Smooth muscle cell (in vitro differentiated cells): Measurements from ENCODE around the gene UCHL3. TPM values are rescaled to one million over a fixed set of nuclear protein-coding genes. Genes with fewer than 3 reads are reported as not detected.

Experiments
- DNase-seq: peaks from one replicate; lab custom pipeline; 2025; ENCODE audit not compliant: unreplicated experiment; lab: John Stamatoyannopoulos, UW
- H2AFZ ChIP-seq: fragments of 200-600 bp; sonication (generic); 2 replicates; pipeline ENCODE4 v1.6.0; 2016; ENCODE audit warnings: antibody characterized with exemption, low read depth, mild to moderate bottlenecking
- H3F3A ChIP-seq: fragments of 200-600 bp; sonication (generic); 2 replicates; pipeline ENCODE4 v1.6.0; 2017; ENCODE audit warnings: antibody characterized with exemption, low read depth
- H3K27ac ChIP-seq: fragments of 200-600 bp; sonication (generic); 2 replicates; pipeline ENCODE4 v1.5.1; 2016; ENCODE audit warnings: low read depth, mild to moderate bottlenecking
- H3K27me3 ChIP-seq: fragments of 200-600 bp; sonication (generic); 2 replicates; pipeline ENCODE4 v1.6.1; 2016; ENCODE audit warnings: low read depth, mild to moderate bottlenecking
- H3K36me3 ChIP-seq: fragments of 200-600 bp; sonication (generic); 2 replicates; pipeline ENCODE4 v1.5.1; 2016; ENCODE audit warnings: low read depth
- H3K4me1 ChIP-seq: fragments of 200-600 bp; sonication (generic); 2 replicates; pipeline ENCODE4 v1.5.1; 2016; ENCODE audit warnings: low read depth
- H3K4me2 ChIP-seq: fragments of 200-600 bp; sonication (generic); 2 replicates; pipeline ENCODE4 v1.6.0; 2016; ENCODE audit warnings: mild to moderate bottlenecking
- H3K4me3 ChIP-seq: fragments of 200-600 bp; sonication (generic); 2 replicates; pipeline ENCODE4 v1.5.1; 2016; ENCODE audit warnings: mild to moderate bottlenecking
- H3K79me2 ChIP-seq: fragments of 200-600 bp; sonication (generic); 2 replicates; pipeline ENCODE4 v1.6.0; 2016; ENCODE audit warnings: low read depth, mild to moderate bottlenecking
- H3K9ac ChIP-seq: fragments of 200-600 bp; sonication (generic); 2 replicates; pipeline ENCODE4 v1.6.0; 2016; ENCODE audit warnings: low read depth
- H3K9me3 ChIP-seq: fragments of 200-600 bp; sonication (generic); replicated peaks from 2 replicates; pipeline ENCODE4 v1.5.1; 2016; ENCODE audit warnings: low read depth
- H4K20me1 ChIP-seq: fragments of 200-600 bp; sonication (generic); 2 replicates; pipeline ENCODE4 v1.6.0; 2016; ENCODE audit warnings: low read depth
- WGBS: methylation state at CpG from one replicate; pipeline ENCODE4 v1.1.7; 2016; ENCODE audit warnings: low lambda C conversion rate; 5-methylcytosine and 5-hydroxymethylcytosine counted together
- polyA plus RNA-seq: library from polyadenylated mRNA; unstranded; fragments of >200 nt; fragmentation: Nextera tagmentation; extraction: Ambion mirVana; gene quantifications from 2 replicates; pipeline ENCODE4 v1.2.1, GENCODE V29; 2016
- total RNA-seq: library from RNA; depleted of rRNA; stranded (reverse); fragments of >200 nt; gene quantifications from 2 replicates; pipeline ENCODE4 v1.2.3, GENCODE V29; 2014
- TF ChIP-seq, protein P1 (sequence below): fragments of 200-600 bp; sonication (generic); IDR thresholded peaks from 2 replicates; pipeline ENCODE4 v1.5.1; 2017; ENCODE audit warnings: borderline replicate concordance, mild to moderate bottlenecking, antibody characterized with exemption; ENCODE audit not compliant: insufficient read depth, poor library complexity, severe bottlenecking

Gene UCHL3
- total and polyA plus RNA-seq, 2 experiments from 2014 or later: 47.3 to 50.9 TPM

DNA sequence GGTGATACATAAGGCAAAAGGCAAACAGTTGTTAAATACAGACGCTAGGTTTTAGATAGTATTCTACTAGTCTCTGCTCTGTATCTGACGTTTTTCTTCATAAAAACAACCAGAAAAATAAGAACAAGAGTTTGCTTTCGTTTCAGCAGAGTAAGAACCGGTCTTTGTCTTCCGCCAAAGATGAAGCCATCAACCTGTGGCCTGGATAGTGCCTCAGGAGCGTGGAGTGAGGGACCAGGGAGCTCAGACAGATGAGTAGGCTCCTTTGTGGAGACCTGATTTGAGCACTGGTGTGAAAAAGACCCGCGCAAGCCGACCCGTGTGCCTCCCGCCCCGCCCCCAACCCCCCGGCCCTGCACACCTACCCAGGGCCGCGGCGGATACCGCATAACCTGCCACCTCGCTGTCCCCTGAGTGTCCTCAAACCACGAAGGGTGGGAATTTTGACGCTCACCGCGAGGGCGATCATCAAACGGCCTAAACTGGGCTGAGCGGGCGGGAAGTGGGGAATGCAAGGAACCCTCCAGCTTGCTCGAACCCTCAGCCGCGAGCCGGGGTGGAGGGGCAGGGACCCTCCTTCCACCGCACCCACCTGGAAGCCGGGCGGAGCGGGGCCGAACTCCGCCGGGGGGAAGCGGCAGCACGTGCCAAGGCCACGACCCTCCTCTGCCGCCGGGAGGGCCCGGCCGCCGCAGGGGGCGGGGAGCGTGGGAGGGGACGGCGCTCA is 85.7 kb downstream of the UCHL3 start:
- Histone ChIP-seq H2AFZ (peak overlapping the region; percentile 40), H3K27me3 (no peaks in the 10 kb centered on the region), H3K27ac (peak overlapping the region; percentile 90), H3K4me2 (peak overlapping the region; percentile 99), H3K79me2 (peaks cover 51% of the 10 kb centered on the region), H3K36me3 (no peaks in the 10 kb centered on the region), H3K9me3 (no peaks in the 10 kb centered on the region), H3K4me3 (peak overlapping the region; percentile 76), H4K20me1 (peaks cover 34% of the 10 kb centered on the region), H3K9ac (peak overlapping the region; percentile 75), H3F3A (peaks cover 29% of the 10 kb centered on the region), H3K4me1 (peaks cover 12% of the 10 kb centered on the region)
- WGBS: 13% methylated on average over 39 of the region's 49 CpGs
- TF ChIP-seq, protein P1, sequence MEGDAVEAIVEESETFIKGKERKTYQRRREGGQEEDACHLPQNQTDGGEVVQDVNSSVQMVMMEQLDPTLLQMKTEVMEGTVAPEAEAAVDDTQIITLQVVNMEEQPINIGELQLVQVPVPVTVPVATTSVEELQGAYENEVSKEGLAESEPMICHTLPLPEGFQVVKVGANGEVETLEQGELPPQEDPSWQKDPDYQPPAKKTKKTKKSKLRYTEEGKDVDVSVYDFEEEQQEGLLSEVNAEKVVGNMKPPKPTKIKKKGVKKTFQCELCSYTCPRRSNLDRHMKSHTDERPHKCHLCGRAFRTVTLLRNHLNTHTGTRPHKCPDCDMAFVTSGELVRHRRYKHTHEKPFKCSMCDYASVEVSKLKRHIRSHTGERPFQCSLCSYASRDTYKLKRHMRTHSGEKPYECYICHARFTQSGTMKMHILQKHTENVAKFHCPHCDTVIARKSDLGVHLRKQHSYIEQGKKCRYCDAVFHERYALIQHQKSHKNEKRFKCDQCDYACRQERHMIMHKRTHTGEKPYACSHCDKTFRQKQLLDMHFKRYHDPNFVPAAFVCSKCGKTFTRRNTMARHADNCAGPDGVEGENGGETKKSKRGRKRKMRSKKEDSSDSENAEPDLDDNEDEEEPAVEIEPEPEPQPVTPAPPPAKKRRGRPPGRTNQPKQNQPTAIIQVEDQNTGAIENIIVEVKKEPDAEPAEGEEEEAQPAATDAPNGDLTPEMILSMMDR: no peak
- no peak for DNase-seq

DNA sequence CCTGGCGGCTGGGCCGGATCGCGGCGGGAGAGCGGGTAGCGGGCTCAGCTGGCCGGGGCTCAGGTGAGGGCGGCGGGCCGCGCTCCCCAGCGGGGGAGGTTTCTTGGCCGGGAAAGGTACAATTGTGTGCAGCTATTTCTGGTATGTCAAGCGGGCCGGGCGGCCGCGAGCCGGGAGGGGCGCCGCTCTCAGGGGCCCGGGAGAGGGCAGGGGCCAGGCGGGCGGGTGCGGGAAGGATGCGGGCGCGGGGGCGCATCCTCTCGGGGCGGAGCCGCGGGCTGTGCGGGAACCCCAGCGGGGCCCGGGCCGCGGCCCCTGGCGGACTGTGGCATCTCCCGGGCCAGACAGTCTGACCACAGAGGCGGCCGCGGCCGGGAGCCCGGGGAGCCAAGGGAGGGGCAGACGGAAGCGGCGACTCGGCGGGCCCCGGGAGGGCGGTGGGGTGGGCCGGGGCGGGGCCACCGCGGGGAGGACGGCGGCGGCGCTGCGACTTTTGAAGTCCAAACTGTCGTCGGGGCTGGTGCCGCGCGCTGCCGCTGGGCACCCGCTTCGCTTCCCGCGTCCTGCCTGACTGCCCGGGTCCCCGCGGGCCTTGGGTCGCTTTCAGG is 86.3 kb downstream of the UCHL3 start, which contains the start of gene LMO7:
Gene LMO7, plus strand, starts transcription at position 503 of the 608 bp plus-strand sequence. CDS start 328 bp downstream, outside the sequence.
- DNase-seq: peak; percentile 38
- peak within 1 kb of the TSS; percentile 90 for H3K27ac ChIP-seq
- WGBS: under 1% methylated on average over 27 of the region's 76 CpGs

DNA sequence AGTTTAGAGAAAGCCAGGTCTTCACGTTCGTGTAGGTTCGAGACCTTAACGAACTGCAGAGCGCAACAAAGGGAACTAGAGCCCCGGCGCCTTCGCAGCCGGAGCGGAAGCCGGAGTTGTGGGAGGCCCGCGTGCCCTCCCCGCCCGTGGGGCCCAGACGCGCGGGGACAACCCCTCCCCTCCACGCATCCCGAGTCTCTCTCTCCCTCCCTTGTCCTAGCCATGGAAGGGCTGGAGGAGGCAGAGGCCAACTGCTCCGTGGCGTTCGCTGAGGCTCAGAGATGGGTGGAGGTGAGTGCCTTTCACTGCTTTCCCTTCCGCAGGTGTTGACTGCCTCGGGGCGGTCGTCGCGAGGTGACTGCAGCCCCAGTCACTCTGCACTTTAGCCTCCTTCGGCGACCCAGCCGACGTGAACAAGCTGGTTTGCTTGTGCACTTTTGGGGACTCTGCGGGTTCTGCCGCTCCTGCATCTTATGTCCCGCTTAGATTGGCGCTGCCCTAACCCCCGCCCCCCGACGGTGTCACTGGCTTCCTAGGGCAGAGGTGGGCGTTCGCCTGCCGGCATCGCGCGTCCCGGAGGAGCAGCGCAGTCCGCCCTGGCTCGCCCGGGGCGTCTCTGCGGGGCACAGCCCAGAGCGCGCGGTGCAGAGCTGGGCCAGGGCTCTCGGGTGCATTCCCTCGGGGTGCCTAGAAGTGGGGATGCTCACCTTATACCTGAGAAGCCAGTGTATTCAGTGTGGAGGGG is 87.0 kb downstream of the UCHL3 start:
- Histone ChIP-seq H4K20me1 (peaks cover 47% of the 10 kb centered on the region), H2AFZ (peak overlapping the region; percentile 30), H3K36me3 (no peaks in the 10 kb centered on the region), H3K79me2 (peaks cover 54% of the 10 kb centered on the region), H3K4me3 (peak overlapping the region; percentile 76), H3K4me1 (peaks cover 12% of the 10 kb centered on the region), H3K27me3 (no peaks in the 10 kb centered on the region), H3K9me3 (no peaks in the 10 kb centered on the region), H3K4me2 (peak overlapping the region; percentile 99), H3F3A (peaks cover 22% of the 10 kb centered on the region), H3K27ac (peak overlapping the region; percentile 90), H3K9ac (peak overlapping the region; percentile 75)
- DNase-seq: peak; percentile 39
- TF ChIP-seq, protein P1: no peak
- under 1% methylated on average over 58 of the region's 58 CpGs for WGBS

More for the DNA sequence above, 86.3 kb downstream of the UCHL3 start, which contains the start of gene LMO7:
- H2AFZ ChIP-seq: peak within 1 kb of the TSS; percentile 40
- peaks cover 12% of the 10 kb centered on the region for H3K4me1 ChIP-seq
- TF ChIP-seq, protein P1: no peak
- H3K27me3 ChIP-seq: no peaks in the 10 kb centered on the region
- H3K4me2 ChIP-seq: peak within 1 kb of the TSS; percentile 99
- peaks cover 51% of the 10 kb centered on the region for H3K79me2 ChIP-seq
- no peaks in the 10 kb centered on the region for H3K36me3 ChIP-seq
- H4K20me1 ChIP-seq: peaks cover 40% of the 10 kb centered on the region
- H3K9ac ChIP-seq: peak within 1 kb of the TSS; percentile 75
- peak within 1 kb of the TSS; percentile 76 for H3K4me3 ChIP-seq
- peaks cover 29% of the 10 kb centered on the region for H3F3A ChIP-seq
- no peaks in the 10 kb centered on the region for H3K9me3 ChIP-seq
